GM18861 (cell line): ENCODE measurements around the gene CYB5R2.

Source experiments
- ATAC-seq: cut with Tn5 transposase; IDR thresholded peaks from one replicate; pipeline ENCODE4 v1.9.1; 2021; ENCODE audit not compliant: unreplicated experiment

CYB5R2 gene

GRCh38 chr11:7672960-7673723, at the start of gene CYB5R2:
TSS of gene CYB5R2 (minus strand) at chr11:7673500. CDS start at chr11:7672825, 675 bp downstream.
- ATAC-seq, result no peak

GRCh38 chr11:7714786-7715185, 41.5 kb upstream of the CYB5R2 start:
- ATAC-seq, result no peak

- ATAC-seq, result no peak
Observed at GRCh38 chr11:7706377-7706776, 33.1 kb upstream of the CYB5R2 start, which contains the start of gene OVCH2. TSS of gene OVCH2 (minus strand) at chr11:7706477. CDS start at chr11:7706394, 83 bp downstream.

GRCh38 chr11:7703740-7704139, 30.4 kb upstream of the CYB5R2 start:
- ATAC-seq, result no peak

GRCh38 chr11:7696424-7696823, 23.1 kb upstream of the CYB5R2 start:
- no peak for ATAC-seq

- ATAC-seq, result no peak
Observed at GRCh38 chr11:7694235-7694634, 20.9 kb upstream of the CYB5R2 start.

GRCh38 chr11:7692426-7692825, 19.1 kb upstream of the CYB5R2 start:
- no peak for ATAC-seq

GRCh38 chr11:7691759-7692350, 18.6 kb upstream of the CYB5R2 start:
- ATAC-seq, result no peak

GRCh38 chr11:7690648-7691047, 17.3 kb upstream of the CYB5R2 start:
- ATAC-seq, result no peak

GRCh38 chr11:7689239-7689638, 15.9 kb upstream of the CYB5R2 start:
- ATAC-seq, result no peak

GRCh38 chr11:7688238-7688826, 15.0 kb upstream of the CYB5R2 start:
- peak; percentile 66 for ATAC-seq

- ATAC-seq, result no peak
Observed at GRCh38 chr11:7687386-7687785, 14.1 kb upstream of the CYB5R2 start.

- ATAC-seq, result no peak
Observed at GRCh38 chr11:7686761-7687160, 13.5 kb upstream of the CYB5R2 start.

GRCh38 chr11:7683571-7683970, 10.3 kb upstream of the CYB5R2 start:
- no peak for ATAC-seq

GRCh38 chr11:7677796-7678201, 4.5 kb upstream of the CYB5R2 start:
- no peak for ATAC-seq

GRCh38 chr11:7677071-7677470, 3.8 kb upstream of the CYB5R2 start:
- ATAC-seq, result no peak

- ATAC-seq, result no peak
Observed at GRCh38 chr11:7675631-7676030, 2.3 kb upstream of the CYB5R2 start.

GRCh38 chr11:7673724-7674434, 579 bp upstream of the CYB5R2 start:
- ATAC-seq, result no peak

GRCh38 chr11:7672276-7672959, 882 bp downstream of the CYB5R2 start:
- no peak for ATAC-seq

GRCh38 chr11:7671347-7672215, 1.7 kb downstream of the CYB5R2 start:
- peak; percentile 52 for ATAC-seq
